A549 treated with DMSO at 1 μM for 4 hours (cell line): ENCODE measurements around the gene NR2F2. TPM values are rescaled to one million over a fixed set of nuclear protein-coding genes. Genes with fewer than 3 reads are reported as not detected.

Source experiments
- total RNA-seq: library from RNA; stranded (reverse); fragments of 200-300 nt; extraction: Qiagen RNA extraction; gene quantifications from 5 replicates; pipeline ENCODE4 v1.2.3, GENCODE V29; 2022; ENCODE audit warnings: low read depth

Gene NR2F2
- total RNA-seq: 18.5 to 28.5 TPM (median 23.6 TPM) in 5 replicates

GRCh38 chr15:96330450-96331143, at the start of gene NR2F2:
Gene NR2F2 (plus strand): TSS chr15:96330700. CDS start chr15:96332106, 1,406 bp downstream.

